Stimulated activated effector memory CD8-positive, alpha-beta T cell treated with anti-CD3 and anti-CD28 coated beads, Interleukin-12 subunit alpha, Interleukin-12 subunit beta, amount 100 ng/mL, for 72 hours (primary cell): ENCODE data around the gene ZBTB47.
A peak's percentile ranks its signal among the peaks of the same experiment; 100 is the strongest.

Source experiments
- ATAC-seq: fragments of 150-1000 bp; cut with Tn5 transposase; 2 replicates; pipeline ENCODE4 v1.10.0; 2021
- DNase-seq, 2 donors: peaks; one replicate each; pipeline ENCODE4 v3.0.0; 2021 to 2022; ENCODE audit warnings: low spot score in 2 of 2
- H3K27ac Mint-ChIP-seq: one replicate; pipeline ENCODE4 v1.8.0; 2022; ENCODE audit warnings: mild to moderate bottlenecking, mixed read lengths
- H3K36me3 Mint-ChIP-seq: one replicate; pipeline ENCODE4 v1.8.0; 2022; ENCODE audit warnings: mild to moderate bottlenecking, mixed read lengths
- H3K4me1 Mint-ChIP-seq: one replicate; pipeline ENCODE4 v1.8.0; 2022; ENCODE audit warnings: mixed read lengths
- H3K4me3 Mint-ChIP-seq: one replicate; pipeline ENCODE4 v1.8.0; 2022; ENCODE audit warnings: mild to moderate bottlenecking, mixed read lengths
- H3K9me3 Mint-ChIP-seq: one replicate; pipeline ENCODE4 v1.8.0; 2022; ENCODE audit warnings: mixed read lengths

ZBTB47 gene

GRCh38 chr3:42653560-42654330 lies at the start of gene ZBTB47:
TSS of gene ZBTB47 (plus strand) at chr3:42653697. CDS start at chr3:42658356, 4,659 bp downstream.
- DNase-seq (peak; percentile 6 to 49), ATAC-seq (no peak)
- Mint-ChIP-seq H3K4me3 (peak within 1 kb of the TSS; percentile 73), H3K36me3 (peaks cover 11% of the 10 kb centered on the region), H3K9me3 (no peaks in the 10 kb centered on the region), H3K27ac (peak within 1 kb of the TSS; percentile 80), H3K4me1 (peaks cover 36% of the 10 kb centered on the region)

- Mint-ChIP-seq H3K4me3 (no peak overlapping the region), H3K27ac (no peak overlapping the region)
These were observed 47.8 kb upstream of the ZBTB47 start for GRCh38 chr3:42605546-42606173.

GRCh38 chr3:42608581-42608980 lies 44.9 kb upstream of the ZBTB47 start:
- H3K4me3 Mint-ChIP-seq = no peak overlapping the region
- DNase-seq (no peak), ATAC-seq (no peak)
- H3K27ac Mint-ChIP-seq = peak overlapping the region; percentile 85
- peaks cover 68% of the 10 kb centered on the region for H3K4me1 Mint-ChIP-seq
- H3K9me3 Mint-ChIP-seq = no peaks in the 10 kb centered on the region
- peaks cover 86% of the 10 kb centered on the region for H3K36me3 Mint-ChIP-seq

More at GRCh38 chr3:42605546-42606173, 47.8 kb upstream of the ZBTB47 start:
- H3K9me3 Mint-ChIP-seq = no peaks in the 10 kb centered on the region
- H3K4me1 Mint-ChIP-seq = peaks cover 57% of the 10 kb centered on the region
- no peak for ATAC-seq
- DNase-seq = no peak
- H3K36me3 Mint-ChIP-seq = peaks cover 94% of the 10 kb centered on the region

GRCh38 chr3:42610976-42611375 lies 42.5 kb upstream of the ZBTB47 start:
- Mint-ChIP-seq H3K4me3 (peak overlapping the region; percentile 6), H3K4me1 (peaks cover 56% of the 10 kb centered on the region), H3K36me3 (peaks cover 86% of the 10 kb centered on the region), H3K9me3 (no peaks in the 10 kb centered on the region), H3K27ac (peak overlapping the region; percentile 76)
- ATAC-seq = peak; percentile 51
- no peak for DNase-seq

GRCh38 chr3:42612217-42612616 lies 41.3 kb upstream of the ZBTB47 start:
- peaks cover 84% of the 10 kb centered on the region for H3K36me3 Mint-ChIP-seq
- H3K9me3 Mint-ChIP-seq = no peaks in the 10 kb centered on the region
- ATAC-seq = no peak
- H3K4me3 Mint-ChIP-seq = no peak overlapping the region
- DNase-seq = no peak
- H3K4me1 Mint-ChIP-seq = peaks cover 63% of the 10 kb centered on the region
- peak overlapping the region; percentile 76 for H3K27ac Mint-ChIP-seq

- H3K27ac Mint-ChIP-seq = peak overlapping the region; percentile 61
- H3K4me1 Mint-ChIP-seq = peaks cover 57% of the 10 kb centered on the region
- H3K9me3 Mint-ChIP-seq = no peaks in the 10 kb centered on the region
- no peak for ATAC-seq
- no peak overlapping the region for H3K4me3 Mint-ChIP-seq
- DNase-seq = no peak
- H3K36me3 Mint-ChIP-seq = peaks cover 84% of the 10 kb centered on the region
These were observed 40.6 kb upstream of the ZBTB47 start for GRCh38 chr3:42612928-42613327.

- ATAC-seq = no peak
- DNase-seq = no peak
- Mint-ChIP-seq H3K36me3 (peaks cover 84% of the 10 kb centered on the region), H3K4me1 (peaks cover 56% of the 10 kb centered on the region), H3K9me3 (no peaks in the 10 kb centered on the region), H3K4me3 (no peak overlapping the region), H3K27ac (peak overlapping the region; percentile 1)
These were observed 40.0 kb upstream of the ZBTB47 start for GRCh38 chr3:42613462-42613861.

- H3K27ac Mint-ChIP-seq = no peak overlapping the region
- no peaks in the 10 kb centered on the region for H3K9me3 Mint-ChIP-seq
- DNase-seq (no peak), ATAC-seq (no peak)
- H3K4me1 Mint-ChIP-seq = peaks cover 11% of the 10 kb centered on the region
- no peak overlapping the region for H3K4me3 Mint-ChIP-seq
- no peaks in the 10 kb centered on the region for H3K36me3 Mint-ChIP-seq
These were observed 21.9 kb upstream of the ZBTB47 start for GRCh38 chr3:42631620-42632019.

- DNase-seq = no peak
- Mint-ChIP-seq H3K27ac (no peak overlapping the region), H3K9me3 (no peaks in the 10 kb centered on the region), H3K4me3 (no peak overlapping the region), H3K36me3 (no peaks in the 10 kb centered on the region), H3K4me1 (peaks cover 11% of the 10 kb centered on the region)
- ATAC-seq = no peak
These were observed 21.4 kb upstream of the ZBTB47 start for GRCh38 chr3:42632146-42632545.

GRCh38 chr3:42633544-42633943 lies 20.0 kb upstream of the ZBTB47 start:
- ATAC-seq (no peak), DNase-seq (no peak)
- no peak overlapping the region for H3K27ac Mint-ChIP-seq
- peaks cover 11% of the 10 kb centered on the region for H3K4me1 Mint-ChIP-seq
- no peaks in the 10 kb centered on the region for H3K36me3 Mint-ChIP-seq
- H3K4me3 Mint-ChIP-seq = no peak overlapping the region
- H3K9me3 Mint-ChIP-seq = no peaks in the 10 kb centered on the region

- Mint-ChIP-seq H3K27ac (no peak overlapping the region), H3K4me3 (no peak overlapping the region), H3K36me3 (no peaks in the 10 kb centered on the region), H3K4me1 (peaks cover 11% of the 10 kb centered on the region), H3K9me3 (no peaks in the 10 kb centered on the region)
- ATAC-seq (peak; percentile 72), DNase-seq (no peak)
These were observed 18.4 kb upstream of the ZBTB47 start for GRCh38 chr3:42635111-42635510.

- no peak for ATAC-seq
- H3K9me3 Mint-ChIP-seq = no peaks in the 10 kb centered on the region
- H3K27ac Mint-ChIP-seq = no peak overlapping the region
- H3K4me3 Mint-ChIP-seq = no peak overlapping the region
- H3K36me3 Mint-ChIP-seq = no peaks in the 10 kb centered on the region
- DNase-seq = no peak
- peaks cover 5% of the 10 kb centered on the region for H3K4me1 Mint-ChIP-seq
These were observed 16.5 kb upstream of the ZBTB47 start for GRCh38 chr3:42637001-42637400.

- DNase-seq (peak; percentile 14 to 73), ATAC-seq (peak; percentile 95)
- Mint-ChIP-seq H3K4me3 (no peak overlapping the region), H3K9me3 (no peaks in the 10 kb centered on the region), H3K4me1 (peaks cover 5% of the 10 kb centered on the region), H3K27ac (no peak overlapping the region), H3K36me3 (no peaks in the 10 kb centered on the region)
These were observed 15.1 kb upstream of the ZBTB47 start for GRCh38 chr3:42638339-42638842.

GRCh38 chr3:42639192-42639591 lies 14.3 kb upstream of the ZBTB47 start:
- DNase-seq (no peak), ATAC-seq (no peak)
- no peaks in the 10 kb centered on the region for H3K36me3 Mint-ChIP-seq
- H3K9me3 Mint-ChIP-seq = no peaks in the 10 kb centered on the region
- H3K27ac Mint-ChIP-seq = no peak overlapping the region
- H3K4me1 Mint-ChIP-seq = no peaks in the 10 kb centered on the region
- no peak overlapping the region for H3K4me3 Mint-ChIP-seq

GRCh38 chr3:42640129-42640528 lies 13.4 kb upstream of the ZBTB47 start:
- H3K9me3 Mint-ChIP-seq = no peaks in the 10 kb centered on the region
- H3K36me3 Mint-ChIP-seq = no peaks in the 10 kb centered on the region
- H3K4me1 Mint-ChIP-seq = no peaks in the 10 kb centered on the region
- ATAC-seq = no peak
- no peak overlapping the region for H3K4me3 Mint-ChIP-seq
- H3K27ac Mint-ChIP-seq = peak overlapping the region; percentile 72
- DNase-seq = no peak
